ENCODE measurements around the gene RETNLB.

The RETNLB gene

DNA sequence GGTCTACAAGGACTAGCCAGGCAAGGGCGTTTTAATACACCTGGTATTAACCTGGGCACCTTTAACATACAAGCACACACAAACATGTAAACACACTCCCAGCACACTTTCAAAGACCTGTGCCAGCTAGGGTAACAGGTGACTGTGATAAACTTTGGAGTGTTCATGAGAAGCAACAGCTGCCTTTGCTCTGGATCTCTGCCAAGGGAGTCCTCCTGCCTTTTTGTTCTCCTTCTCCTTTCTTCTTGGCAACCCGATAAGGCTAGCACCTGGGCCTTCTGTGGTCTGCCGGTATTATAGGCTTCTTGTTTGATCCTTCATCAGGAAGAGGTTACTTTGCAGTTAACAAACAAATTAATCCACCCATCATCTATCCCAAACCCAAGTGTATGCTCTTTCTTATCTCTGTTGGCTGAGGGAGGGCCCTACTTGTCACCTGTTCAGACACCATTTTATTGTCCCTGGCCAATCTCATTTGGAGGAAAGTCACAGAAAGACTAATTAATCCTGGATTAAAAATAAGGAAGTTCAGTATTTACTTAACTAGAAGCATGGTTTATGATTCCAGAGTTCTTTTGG lies at the start of gene RETNLB:
RETNLB (minus strand) TSS at position 7 of the 579 bp plus-strand sequence. CDS start 225 bp downstream, outside the sequence.
- no peak for DNase-seq (ENCODE audit: low read depth in 2 of 2)

DNA sequence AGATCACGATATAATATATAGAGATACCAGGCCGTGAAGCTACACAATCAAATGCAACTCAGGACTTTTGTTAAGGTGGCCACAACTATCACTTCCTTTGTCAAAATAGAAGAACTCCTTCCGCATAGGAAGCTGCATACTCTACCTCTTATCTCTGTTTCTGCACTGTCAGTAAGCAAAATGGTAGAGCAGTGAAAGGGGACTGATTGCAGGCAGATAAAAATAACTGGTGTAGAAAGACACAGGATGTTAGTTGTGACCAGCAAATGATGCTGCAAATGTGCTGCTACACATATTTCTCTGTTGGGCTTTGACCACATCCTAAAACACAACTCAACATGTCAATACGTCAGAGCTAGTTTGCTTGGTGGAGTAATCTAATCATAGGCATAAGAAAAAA lies 49.1 kb upstream of the RETNLB start:
- no peak for DNase-seq (ENCODE audit: low read depth in 2 of 2)

DNA sequence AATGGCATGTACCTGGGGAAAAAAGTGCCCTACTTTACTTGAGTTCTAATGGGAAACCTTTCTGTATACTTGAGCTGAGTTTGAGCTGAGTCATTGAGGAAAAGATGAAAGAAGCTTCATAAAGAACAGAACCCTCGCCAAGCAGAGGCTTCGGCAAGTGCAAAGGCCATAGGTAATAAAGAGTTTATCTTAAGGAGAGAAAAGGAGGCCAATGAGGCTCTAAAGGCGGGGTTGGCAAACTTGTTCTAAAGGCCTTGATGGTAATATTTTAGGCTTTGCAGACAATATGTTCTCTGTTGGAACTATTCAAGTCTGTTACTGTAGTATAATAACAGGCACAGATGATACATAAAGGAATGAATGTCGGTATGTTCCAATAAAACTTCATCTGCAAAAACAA lies 47.8 kb upstream of the RETNLB start:
- no peak for DNase-seq (ENCODE audit: low read depth in 2 of 2)

GRCh38 chr3:108804437-108804836 lies 47.2 kb upstream of the RETNLB start:
- no peak for DNase-seq (ENCODE audit: low read depth in 2 of 2)

DNA sequence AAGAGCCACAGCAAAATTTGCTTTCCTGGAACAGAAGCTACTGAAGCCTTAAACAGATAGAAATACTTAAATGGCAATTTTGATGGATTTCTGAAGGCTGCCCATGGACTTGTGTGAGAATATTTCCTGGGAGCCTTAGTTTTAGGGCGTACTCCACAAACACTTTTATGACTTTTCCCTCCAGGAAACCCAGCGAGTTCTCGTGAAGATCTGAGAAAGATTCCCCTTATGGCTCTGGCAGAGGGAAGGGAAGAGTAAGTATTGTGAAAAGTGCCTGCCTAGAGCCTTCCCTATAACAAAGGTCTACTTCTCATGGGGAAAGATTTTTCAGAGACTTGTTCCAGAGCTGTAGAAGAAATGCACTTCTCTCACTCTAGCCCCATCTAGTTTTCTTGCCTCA lies 34.3 kb upstream of the RETNLB start:
- DNase-seq (ENCODE audit: low read depth in 2 of 2): no peak

DNA sequence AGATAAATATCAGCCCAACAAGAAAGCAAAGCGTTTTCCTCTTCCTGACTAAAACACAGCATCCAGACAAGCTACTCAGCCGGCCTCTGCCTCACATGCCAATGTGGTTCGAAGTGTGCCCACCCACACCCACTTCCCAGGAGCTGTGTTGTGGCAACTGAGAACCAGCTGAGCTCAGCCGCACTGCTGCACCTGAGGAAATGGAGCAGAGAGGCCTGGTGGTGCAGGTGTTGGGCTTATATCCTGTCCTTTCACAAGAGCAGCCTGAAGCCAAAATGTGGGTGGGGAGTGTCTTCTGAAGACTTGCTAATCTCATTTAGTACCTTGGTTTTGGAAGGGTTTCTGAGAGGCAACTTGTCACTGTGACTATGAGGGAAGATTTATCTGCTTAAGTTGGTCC lies 23.0 kb upstream of the RETNLB start:
- DNase-seq (ENCODE audit: low read depth in 2 of 2): peak; percentile 1 to 7

GRCh38 chr3:108779496-108779895 lies 22.3 kb upstream of the RETNLB start:
- no peak for DNase-seq (ENCODE audit: low read depth in 2 of 2)

GRCh38 chr3:108775649-108776048 lies 18.4 kb upstream of the RETNLB start:
- no peak for DNase-seq (ENCODE audit: low read depth in 2 of 2)

GRCh38 chr3:108767253-108767652 lies 10.0 kb upstream of the RETNLB start:
- no peak for DNase-seq (ENCODE audit: low read depth in 2 of 2)

GRCh38 chr3:108755686-108756085 lies 1.5 kb downstream of the RETNLB start:
- DNase-seq (ENCODE audit: low read depth in 2 of 2): no peak

DNA sequence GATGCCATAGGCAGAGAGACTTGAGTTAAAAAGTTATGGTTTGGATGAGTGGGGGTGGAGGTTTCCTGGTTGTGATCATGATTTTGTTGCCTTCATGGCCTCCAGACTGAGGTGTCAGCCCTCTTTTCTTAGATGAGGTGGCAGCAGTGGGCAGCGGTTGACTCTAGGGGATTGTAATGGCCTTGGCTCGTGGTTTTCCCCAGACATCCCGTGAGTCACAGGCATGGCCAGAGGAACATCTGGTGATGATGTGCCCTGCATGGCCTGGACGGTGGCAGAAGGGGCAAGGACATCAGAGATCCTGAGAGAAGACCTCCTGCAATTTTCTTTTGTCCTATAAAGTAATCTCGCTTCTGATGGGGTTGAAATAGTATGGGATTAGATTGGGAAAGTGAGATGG lies 12.4 kb downstream of the RETNLB start:
- no peak for DNase-seq (ENCODE audit: low read depth in 2 of 2)

DNA sequence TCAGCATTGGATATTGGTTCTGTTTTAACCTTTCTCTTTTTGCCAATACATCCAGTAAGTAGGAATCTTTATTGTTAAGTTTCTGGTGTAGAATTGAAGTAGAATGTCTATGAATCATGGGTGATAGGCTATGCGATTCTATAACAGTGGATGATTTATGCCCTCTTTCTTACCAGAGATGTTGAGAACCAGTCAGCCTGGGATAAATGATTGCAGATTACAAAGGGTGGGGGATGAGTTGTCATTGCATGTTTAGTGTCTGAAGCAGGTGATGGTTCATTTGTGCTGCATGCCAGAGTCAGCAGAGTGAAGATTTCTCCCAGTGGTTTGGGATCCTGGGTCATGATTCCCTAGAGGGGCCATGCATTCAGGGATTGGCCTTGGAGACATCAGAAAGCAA lies 14.3 kb downstream of the RETNLB start:
- DNase-seq (ENCODE audit: low read depth in 2 of 2): no peak

DNA sequence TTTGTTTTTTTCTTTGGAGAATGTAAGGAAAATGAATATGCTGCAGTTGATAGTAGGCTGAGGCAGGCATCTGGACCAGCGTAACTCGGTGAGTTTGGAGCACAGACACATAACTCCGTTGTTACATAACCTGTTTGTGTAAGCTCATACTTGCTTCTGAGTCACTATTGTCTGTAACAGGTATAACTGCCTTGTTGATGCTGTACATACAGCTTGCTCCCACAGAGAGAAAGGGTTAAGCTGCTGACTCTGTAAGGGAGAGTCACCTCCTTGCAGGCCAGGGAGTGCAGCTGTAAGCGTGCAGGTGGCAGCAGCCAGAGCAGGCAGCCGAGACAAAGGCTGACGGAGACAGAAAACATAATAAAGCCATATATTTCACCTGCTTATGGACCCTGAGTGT lies 20.4 kb downstream of the RETNLB start:
- no peak for DNase-seq (ENCODE audit: low read depth in 2 of 2)

- no peak for DNase-seq (ENCODE audit: low read depth in 2 of 2)
These were observed 28.3 kb downstream of the RETNLB start for GRCh38 chr3:108728934-108729333.

DNA sequence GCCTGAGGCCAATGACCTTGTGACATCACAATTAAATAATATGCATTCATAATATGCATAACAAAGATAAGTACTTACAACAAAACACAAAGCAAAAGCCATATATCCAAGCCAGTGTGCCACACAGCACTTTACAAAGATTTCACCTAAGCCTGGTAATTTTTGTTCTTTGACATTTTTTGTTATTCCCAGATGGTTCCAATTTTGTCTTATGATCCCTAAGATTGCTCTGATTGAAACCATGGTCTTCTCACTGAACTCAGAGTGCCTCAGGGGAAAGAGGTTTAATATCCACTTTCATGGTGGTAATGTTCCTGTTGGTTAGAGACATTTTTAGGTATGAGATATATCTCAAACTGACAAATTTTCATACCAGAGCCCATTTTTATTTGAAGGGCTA lies 29.1 kb downstream of the RETNLB start:
- no peak for DNase-seq (ENCODE audit: low read depth in 2 of 2)

DNA sequence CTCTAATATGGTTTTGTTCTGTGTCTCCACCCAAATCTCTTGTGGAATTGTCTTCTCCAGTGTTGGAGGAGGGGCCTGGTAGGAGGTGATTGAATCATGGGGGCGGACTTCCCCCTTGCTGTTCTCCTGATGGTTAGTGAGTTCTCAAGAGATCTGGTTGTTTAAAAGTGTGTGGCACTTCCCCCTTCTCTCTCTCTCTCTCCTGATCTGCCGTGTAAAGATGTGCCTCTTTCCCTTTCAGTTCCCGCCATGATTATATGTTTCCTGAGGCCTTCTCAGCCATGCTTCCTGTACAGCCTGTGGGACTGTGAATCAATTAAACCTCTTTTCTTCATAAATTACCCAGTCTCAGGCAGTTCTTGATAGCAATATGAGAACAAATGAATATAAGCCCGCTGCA lies 33.1 kb downstream of the RETNLB start:
- DNase-seq (ENCODE audit: low read depth in 2 of 2): no peak

GRCh38 chr3:108722724-108723123 lies 34.5 kb downstream of the RETNLB start:
- no peak for DNase-seq (ENCODE audit: low read depth in 2 of 2)

- DNase-seq (ENCODE audit: low read depth in 2 of 2): no peak
These were observed 37.9 kb downstream of the RETNLB start for GRCh38 chr3:108719178-108719806.

DNA sequence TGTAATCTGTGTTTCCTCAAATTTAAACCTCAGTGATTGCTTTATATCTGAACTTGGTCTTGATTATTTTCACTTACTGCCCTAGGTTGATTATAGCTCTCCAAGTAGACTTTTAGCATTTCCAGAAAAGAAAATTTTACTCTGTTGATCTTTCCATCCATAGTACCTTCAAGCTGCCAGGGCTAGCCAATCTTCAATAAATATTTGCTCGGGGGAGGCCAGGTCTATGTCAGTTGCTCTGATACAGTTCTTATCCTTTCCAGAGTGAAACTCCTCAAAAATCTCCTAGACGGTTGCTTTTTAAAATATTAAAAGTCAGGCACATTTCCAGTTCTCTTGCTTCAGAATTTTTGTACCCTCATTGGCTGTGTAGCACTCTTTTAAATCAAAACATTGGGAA lies 38.8 kb downstream of the RETNLB start:
- no peak for DNase-seq (ENCODE audit: low read depth in 2 of 2)

DNA sequence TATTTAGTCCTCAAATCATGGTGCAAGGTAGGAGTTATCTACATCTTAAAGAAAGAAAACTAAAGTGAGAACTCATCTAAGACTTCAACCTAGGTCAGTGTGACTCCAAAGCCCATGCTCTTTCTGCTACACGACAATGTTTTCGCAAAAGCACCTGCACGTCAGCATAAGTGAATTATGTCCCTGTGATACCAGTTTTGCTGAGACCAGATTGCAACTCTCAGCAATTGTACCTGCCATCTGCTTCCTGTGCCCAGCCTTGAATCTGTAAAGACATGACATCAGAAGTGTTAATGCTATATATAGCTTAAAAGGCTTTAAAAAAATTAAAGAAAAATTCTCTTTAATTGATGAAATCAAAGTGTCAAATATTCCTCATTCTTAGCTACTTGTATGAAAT lies 43.4 kb downstream of the RETNLB start:
- no peak for DNase-seq (ENCODE audit: low read depth in 2 of 2)

GRCh38 chr3:108713009-108713516 lies 44.1 kb downstream of the RETNLB start:
- DNase-seq (ENCODE audit: low read depth in 2 of 2): no peak

Measured in stimulated activated CD4-positive, alpha-beta T cell treated with anti-CD3 and anti-CD28 coated beads, Interleukin-15, amount 100 ng/mL, for 48 hours (primary cell).